A549 treated with dexamethasone at 1 μM for 4 hours (cell line): ENCODE measurements around the gene C8G. TPM values are rescaled to one million over a fixed set of nuclear protein-coding genes. Genes with fewer than 3 reads are reported as not detected.

Experiments
- total RNA-seq: library from RNA; stranded (reverse); fragments of 200-300 nt; extraction: Qiagen RNA extraction; gene quantifications from 5 replicates; pipeline ENCODE4 v1.2.3, GENCODE V29; 2022

The C8G gene
- 0.42 to 1.4 TPM (median 1.0 TPM) in 5 replicates for total RNA-seq

DNA sequence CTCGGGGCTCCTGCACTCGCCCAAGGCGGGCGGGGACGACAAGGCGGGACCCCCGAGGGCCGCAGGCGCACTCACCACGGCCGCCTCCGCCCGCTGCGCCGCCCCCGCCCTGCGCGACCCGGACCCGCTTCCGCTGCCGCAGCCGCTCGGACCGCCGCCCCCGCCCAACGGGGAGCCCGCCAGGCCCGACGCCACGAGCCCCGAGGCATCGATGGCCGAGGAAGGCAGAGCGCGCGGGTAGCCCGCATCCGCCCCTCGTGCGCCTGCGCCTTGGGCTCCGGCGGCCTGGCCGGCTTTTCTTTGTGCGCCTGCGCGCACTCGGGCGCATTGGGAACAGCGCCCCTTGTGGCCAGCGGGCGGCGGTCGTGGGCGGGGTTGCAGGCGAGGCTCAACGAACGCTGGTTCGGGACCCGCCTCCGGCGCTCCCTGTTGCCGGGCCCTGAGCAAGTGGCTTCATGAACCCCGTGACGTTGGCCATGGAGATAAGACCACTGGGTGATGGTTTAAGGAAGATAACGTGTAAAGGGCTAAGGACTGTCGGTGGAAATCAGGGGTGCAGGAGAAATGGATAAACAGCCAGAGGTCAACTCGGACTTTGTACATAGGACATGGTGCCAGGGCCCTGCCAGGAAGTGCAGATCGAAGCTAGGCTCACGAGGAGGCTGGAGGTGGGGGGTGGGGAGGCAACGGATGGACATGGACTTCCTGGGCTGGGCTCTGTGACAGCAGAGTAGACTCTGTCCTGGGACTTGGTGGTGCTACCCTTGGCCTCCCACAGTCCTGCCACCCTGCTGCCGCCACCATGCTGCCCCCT lies at the start of gene C8G, which contains the start of gene FBXW5:
C8G (plus strand) TSS at position 725 of the 814 bp plus-strand sequence; CDS start at position 803, 78 bp downstream.
FBXW5 (minus strand) TSS at position 220 of the 814 bp plus-strand sequence. CDS start 655 bp downstream, outside the sequence.

GRCh38 chr9:136951541-136952320 lies 6.7 kb downstream of the C8G start, which contains the start of gene LCN12:
LCN12 (plus strand) TSS chr9:136952273; CDS start chr9:136952328, 55 bp downstream.

GRCh38 chr9:136977223-136977622 lies 32.2 kb downstream of the C8G start, which contains the start of gene PTGDS:
PTGDS (plus strand) TSS chr9:136977504; CDS start chr9:136977579, 75 bp downstream.

GRCh38 chr9:136982232-136983051 lies 37.4 kb downstream of the C8G start, which contains the start of gene LCNL1:
LCNL1 (plus strand) TSS chr9:136982993; CDS start chr9:136983587, 594 bp downstream.

DNA sequence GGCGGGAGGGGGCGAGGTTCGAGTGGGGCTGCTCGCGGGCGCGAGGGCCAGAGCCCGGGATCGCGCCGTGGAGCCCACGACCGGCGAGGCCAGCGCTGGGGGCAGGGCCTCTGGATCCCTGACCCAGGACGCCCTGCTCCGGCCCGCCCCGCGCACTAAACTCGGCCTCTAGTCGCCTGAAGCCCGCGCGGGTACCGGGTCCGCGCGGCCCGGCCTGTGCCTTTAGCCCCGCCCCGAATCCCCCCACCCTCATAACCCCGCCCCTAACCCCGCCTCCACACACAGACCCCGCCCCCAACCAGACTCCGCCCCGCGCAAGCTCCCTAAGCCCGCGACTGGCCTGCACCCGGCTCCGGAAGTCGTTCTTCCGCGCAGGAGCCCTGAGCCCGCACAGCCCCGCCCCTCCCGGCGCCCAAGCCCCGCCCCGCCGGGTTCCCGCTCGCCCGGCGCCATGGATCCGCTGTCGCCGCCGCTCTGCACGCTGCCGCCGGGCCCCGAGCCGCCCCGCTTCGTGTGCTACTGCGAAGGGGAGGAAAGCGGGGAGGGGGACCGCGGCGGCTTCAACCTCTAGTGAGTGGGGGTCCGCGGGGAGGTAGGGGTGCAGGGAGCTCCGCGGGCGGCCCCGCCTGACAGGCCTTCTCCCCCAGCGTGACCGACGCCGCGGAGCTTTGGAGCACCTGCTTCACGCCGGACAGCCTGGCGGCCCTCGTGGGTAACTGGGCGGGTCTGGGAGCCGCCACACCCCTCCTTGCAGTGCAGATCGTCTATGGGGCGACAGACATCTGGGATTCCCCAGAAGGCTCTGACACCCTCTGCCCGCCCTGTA lies 47.2 kb downstream of the C8G start, which contains the start of gene PAXX:
PAXX (plus strand) TSS at position 430 of the 826 bp plus-strand sequence; CDS start at position 452, 22 bp downstream.

Other genes starting within 250 kb of the C8G start
- 6.2 to 8.5 TPM (median 7.3 TPM) in 5 replicates for gene DIPK1B, start 232.7 kb upstream of the C8G start, total RNA-seq
- gene LCN10, start 202.3 kb upstream of the C8G start, total RNA-seq: 0.04 TPM in 1 of 5 replicates, not detected in the others
- gene LCN6, start 196.7 kb upstream of the C8G start, total RNA-seq: not detected in 5 replicates
- not detected in 5 replicates for gene LCN8, start 187.0 kb upstream of the C8G start, total RNA-seq
- gene LCN15, start 180.7 kb upstream of the C8G start, total RNA-seq: 0.09 TPM in 2 of 5 replicates, not detected in the others
- 62.2 to 73.5 TPM (median 69.2 TPM) in 5 replicates for gene TMEM141, start 153.9 kb upstream of the C8G start, total RNA-seq
- gene CCDC183, start 148.9 kb upstream of the C8G start, total RNA-seq: 0.11 to 0.43 TPM (median 0.27 TPM) in 5 replicates
- gene RABL6, start 137.3 kb upstream of the C8G start, total RNA-seq: 58.8 to 88.7 TPM (median 79.5 TPM) in 5 replicates
- gene AJM1, start 102.8 kb upstream of the C8G start, total RNA-seq: 3.2 to 4.8 TPM (median 4.3 TPM) in 5 replicates
- 263 to 301 TPM (median 279 TPM) in 5 replicates for gene PHPT1, start 95.8 kb upstream of the C8G start, total RNA-seq
- 1.3 to 4.3 TPM (median 3.4 TPM) in 5 replicates for gene MAMDC4, start 92.9 kb upstream of the C8G start, total RNA-seq
- gene EDF1, start 78.9 kb upstream of the C8G start, total RNA-seq: 486 to 542 TPM (median 487 TPM) in 5 replicates
- gene TRAF2, start 58.7 kb upstream of the C8G start, total RNA-seq: 34.2 to 59.3 TPM (median 51.5 TPM) in 5 replicates
- gene FBXW5, start 505 bp upstream of the C8G start, total RNA-seq: 57.0 to 103 TPM (median 97.7 TPM) in 5 replicates
- 0.48 to 1.6 TPM (median 1.3 TPM) in 5 replicates for gene LCN12, start 7.0 kb downstream of the C8G start, total RNA-seq
- gene PTGDS, start 32.3 kb downstream of the C8G start, total RNA-seq: 0.28 to 1.4 TPM (median 0.77 TPM) in 5 replicates
- gene LCNL1, start 37.8 kb downstream of the C8G start, total RNA-seq: 0.03 to 0.31 TPM (median 0.18 TPM) in 5 replicates
- 43.1 to 70.9 TPM (median 62.8 TPM) in 5 replicates for gene PAXX, start 47.2 kb downstream of the C8G start, total RNA-seq
- 3.3 to 6.7 TPM (median 5.0 TPM) in 5 replicates for gene CLIC3, start 51.3 kb downstream of the C8G start, total RNA-seq
- gene ABCA2, start 83.0 kb downstream of the C8G start, total RNA-seq: 12.4 to 27.7 TPM (median 24.8 TPM) in 5 replicates
- gene FUT7, start 86.8 kb downstream of the C8G start, total RNA-seq: 0.04 to 0.10 TPM (median 0.05 TPM) in 4 of 5 replicates, not detected in the other
- gene NPDC1, start 100.9 kb downstream of the C8G start, total RNA-seq: 34.4 to 84.3 TPM (median 78.9 TPM) in 5 replicates
- 3.1 to 6.4 TPM (median 5.4 TPM) in 5 replicates for gene ENTPD2, start 108.8 kb downstream of the C8G start, total RNA-seq
- 13.4 to 23.9 TPM (median 21.4 TPM) in 5 replicates for gene SAPCD2, start 125.3 kb downstream of the C8G start, total RNA-seq
- 8.1 to 15.8 TPM (median 11.1 TPM) in 5 replicates for gene UAP1L1, start 132.3 kb downstream of the C8G start, total RNA-seq
- gene MAN1B1, start 141.7 kb downstream of the C8G start, total RNA-seq: 36.8 to 53.3 TPM (median 51.6 TPM) in 5 replicates
- 67.5 to 115 TPM (median 108 TPM) in 5 replicates for gene DPP7, start 169.5 kb downstream of the C8G start, total RNA-seq
- 0.16 to 0.41 TPM (median 0.32 TPM) in 5 replicates for gene GRIN1, start 193.9 kb downstream of the C8G start, total RNA-seq
- gene LRRC26, start 224.8 kb downstream of the C8G start, total RNA-seq: 0.19 to 1.5 TPM (median 0.77 TPM) in 5 replicates
- gene TMEM210, start 226.8 kb downstream of the C8G start, total RNA-seq: not detected in 5 replicates
- 20.3 to 35.3 TPM (median 31.4 TPM) in 5 replicates for gene ANAPC2, start 243.3 kb downstream of the C8G start, total RNA-seq
- 99.1 to 134 TPM (median 125 TPM) in 5 replicates for gene SSNA1, start 243.4 kb downstream of the C8G start, total RNA-seq